HPDE6-E6E7 (cell line): Measurements from ENCODE around the gene OXGR1.
"Not testable (repeated sequence)": the region's sequence is repeated elsewhere in the genome, so short reads cannot be mapped to it uniquely, and the experiment has no call there.

Experiments
- DNase-seq: peaks from one replicate; pipeline ENCODE4 v3.0.0; 2011; ENCODE audit warnings: missing footprints; ENCODE audit errors: extremely low spot score

OXGR1 gene

DNA sequence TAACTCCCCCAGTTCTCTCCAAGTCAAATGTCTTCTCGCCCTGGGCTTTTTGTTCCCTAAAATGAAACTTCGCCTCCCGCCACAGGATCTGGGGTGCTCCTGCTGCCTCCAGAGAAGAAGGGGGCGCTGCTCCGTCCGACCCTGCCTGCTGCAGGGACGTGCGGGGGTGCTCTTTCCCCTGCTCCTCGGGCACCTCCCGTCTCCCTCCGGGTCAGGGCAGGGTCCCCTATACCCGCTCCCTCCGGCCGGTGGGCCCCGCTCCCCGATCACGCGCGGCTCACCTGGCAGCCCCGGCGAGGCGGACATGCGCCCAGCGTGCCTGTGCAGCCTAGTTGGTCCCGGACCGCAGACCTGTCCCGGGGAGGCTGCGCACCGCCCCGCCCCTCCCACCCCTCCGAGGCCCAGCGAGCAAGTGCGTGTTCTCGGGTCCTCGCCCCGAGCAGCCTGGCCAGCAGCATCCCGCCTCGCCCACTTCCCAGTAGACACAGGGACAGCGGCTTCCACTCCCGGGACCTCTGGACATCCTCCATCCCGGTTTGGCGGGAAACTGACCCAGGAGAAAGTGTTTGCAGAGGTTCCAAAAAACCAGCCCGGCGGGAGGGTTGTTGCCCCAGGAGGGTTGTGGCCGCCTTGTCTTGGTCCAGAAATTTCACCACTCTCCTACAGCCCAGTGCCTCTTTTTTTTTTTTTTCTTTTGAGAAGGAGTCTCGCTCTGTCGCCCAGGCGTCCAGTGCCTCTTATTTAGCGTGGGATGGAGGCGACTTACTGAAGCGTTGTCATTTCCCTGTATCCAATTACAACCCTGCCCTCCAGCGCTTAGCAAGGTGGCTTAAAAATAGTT is at the start of gene OXGR1:
TSS of gene OXGR1 (minus strand) at position 460 of the 841 bp plus-strand sequence. CDS start 6,717 bp downstream, outside the sequence.
- DNase-seq, result no peak

DNA sequence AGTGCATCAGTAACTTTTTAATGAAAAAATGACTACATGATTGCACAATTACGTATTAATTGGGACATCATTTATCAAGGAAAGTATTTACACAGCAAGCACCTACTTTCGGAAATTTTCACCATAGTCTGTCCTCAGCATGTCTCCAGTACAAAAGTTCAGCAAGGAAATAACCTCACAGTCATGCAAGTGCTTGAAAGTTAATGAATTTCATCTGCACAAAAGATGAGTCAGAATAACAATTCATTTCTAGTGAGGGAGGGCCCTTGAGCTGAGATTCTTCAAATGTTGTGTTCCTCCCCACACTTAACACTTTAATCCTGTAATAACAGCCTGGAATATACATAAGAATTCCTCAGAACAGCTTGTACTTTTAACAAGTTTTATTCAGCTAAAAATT is 49.0 kb upstream of the OXGR1 start:
- no peak for DNase-seq

DNA sequence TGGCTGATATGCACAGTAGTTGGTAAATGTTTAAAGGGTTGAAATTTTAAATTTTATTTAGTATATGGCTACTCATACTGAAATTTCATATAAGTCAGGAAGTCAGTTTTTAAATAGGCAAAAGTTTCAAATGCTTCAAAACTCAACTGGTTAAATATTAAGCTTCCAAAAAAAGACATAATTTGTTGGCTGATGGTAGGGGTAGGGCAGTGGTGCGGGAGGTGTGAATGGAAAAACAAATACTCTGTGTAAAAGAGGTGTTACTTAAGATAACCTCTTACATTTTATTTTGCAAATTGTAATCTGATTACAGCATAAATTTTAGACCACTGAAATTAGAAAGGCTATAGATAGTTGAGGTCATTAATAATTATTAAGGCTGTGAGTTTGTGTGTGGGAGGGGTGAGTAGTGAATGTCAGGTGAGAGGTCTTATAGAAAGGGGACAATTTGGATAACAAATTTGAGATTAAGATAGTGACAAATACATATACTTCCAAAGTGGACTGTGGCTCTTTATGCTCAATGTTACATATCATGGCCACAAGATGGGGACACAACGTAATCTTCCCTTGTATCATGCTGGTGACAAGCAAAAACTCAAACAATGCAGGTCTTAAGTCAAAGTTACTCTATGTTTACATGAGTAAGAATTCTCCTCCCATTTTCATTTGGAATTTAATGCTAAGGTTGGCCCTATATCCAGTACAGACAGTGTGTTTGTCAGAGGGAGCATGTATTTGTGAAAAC is 36.6 kb upstream of the OXGR1 start:
- no peak for DNase-seq

DNA sequence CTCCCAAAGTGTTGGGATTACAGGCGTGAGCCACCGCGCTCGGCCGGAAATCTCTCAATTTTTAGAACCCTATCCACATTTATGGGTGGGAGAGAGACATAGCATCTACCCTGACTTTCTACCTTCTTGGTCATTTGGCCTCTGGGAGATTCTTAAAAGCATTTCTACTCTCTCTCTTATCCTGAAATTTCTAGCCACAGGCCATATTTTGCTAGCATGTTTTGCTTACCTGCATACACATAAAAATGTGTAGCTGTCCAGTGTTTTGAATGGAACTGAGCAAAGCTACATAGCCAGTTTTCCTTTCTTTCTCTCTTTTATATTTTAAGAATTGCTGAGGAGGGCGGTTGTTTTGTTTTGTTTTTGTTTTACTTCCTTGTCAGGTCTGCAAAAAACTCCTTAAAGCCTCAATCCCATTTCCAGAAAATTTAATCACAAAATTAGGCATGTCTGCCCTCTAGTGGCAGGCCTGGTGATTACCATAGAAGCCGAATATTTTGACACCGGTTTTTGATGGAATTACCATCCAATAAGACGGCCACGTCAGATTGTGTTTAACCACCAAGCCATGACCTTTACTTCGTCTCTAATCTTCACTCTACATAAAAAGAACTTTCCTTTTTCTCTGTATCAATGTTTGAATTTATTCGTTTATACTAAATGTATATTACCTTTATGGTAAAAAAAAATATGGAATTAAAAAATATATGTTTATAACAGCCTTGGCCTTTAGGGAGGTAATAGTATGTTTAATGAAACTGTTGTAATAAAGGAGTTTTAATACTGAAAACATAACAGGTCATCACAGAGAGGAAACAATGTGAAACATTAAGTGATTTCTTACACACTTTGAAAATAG is 34.4 kb upstream of the OXGR1 start:
- DNase-seq, result peak; percentile 29

DNA sequence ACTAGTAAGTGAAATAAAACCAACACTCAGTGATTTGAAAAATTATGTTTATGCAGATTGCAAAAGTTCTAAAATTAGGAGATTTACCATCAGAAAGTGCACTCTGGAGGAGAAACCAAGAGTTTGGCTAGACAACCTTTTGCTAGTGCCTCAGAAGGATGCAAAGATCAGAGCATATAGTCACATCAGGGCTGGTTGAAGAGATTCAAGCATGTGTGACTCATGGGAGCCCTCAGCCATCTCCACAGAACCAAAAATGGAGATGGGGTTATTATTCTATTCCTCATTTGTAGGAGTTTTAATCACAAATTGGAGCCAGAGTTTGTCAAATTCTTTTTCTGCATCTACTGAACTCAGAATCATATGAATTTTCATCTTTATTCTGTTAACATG is 32.9 kb upstream of the OXGR1 start:
- no peak for DNase-seq

DNA sequence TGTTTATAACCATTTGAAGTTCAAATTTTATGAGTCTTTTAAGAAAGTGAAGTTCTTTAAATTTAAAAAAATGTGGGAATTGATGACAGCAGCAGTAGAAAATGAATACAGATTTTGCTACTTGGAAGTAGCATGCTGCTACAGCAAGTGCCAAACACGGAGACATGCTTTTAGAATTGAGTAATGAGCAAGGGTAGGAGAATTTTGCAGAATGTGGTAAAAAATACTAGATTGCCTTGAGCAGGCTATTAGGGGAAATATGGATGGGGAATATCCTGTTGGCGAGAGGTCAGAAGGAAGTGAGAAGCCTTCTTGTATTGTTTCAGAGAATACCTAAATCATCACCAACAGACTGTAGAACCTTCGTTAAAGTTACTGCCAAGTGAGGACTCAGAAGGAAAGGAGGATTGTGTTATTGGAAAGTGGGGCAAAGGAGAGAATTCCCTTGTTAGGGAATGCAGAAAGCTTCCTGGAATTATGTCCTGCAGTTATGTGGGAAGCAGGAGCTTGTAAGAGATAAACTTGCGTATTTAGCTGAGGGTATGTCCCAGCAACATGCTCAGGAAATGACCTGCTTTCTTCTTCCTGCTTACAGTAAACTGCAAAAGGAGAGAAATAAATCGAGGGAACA is 32.4 kb upstream of the OXGR1 start:
- DNase-seq, result no peak

DNA sequence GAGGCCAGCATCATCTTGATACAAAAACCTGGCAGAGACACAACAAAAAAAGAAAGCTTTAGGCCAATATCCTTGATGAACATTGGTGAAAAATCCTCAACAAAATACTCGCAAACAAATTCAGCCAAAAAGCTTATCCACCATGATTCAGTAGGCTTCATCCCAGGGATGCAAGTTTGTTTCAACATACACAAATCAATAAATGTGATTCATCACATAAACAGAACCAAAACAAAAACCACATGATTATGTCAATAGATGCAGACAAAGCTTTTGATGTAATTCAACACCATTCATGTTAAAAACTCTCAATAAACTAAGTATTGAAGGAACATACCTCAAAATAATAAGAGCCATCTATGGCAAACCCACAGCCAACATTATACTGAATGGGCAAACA is 29.5 kb upstream of the OXGR1 start:
- DNase-seq, result not testable (repeated sequence)

DNA sequence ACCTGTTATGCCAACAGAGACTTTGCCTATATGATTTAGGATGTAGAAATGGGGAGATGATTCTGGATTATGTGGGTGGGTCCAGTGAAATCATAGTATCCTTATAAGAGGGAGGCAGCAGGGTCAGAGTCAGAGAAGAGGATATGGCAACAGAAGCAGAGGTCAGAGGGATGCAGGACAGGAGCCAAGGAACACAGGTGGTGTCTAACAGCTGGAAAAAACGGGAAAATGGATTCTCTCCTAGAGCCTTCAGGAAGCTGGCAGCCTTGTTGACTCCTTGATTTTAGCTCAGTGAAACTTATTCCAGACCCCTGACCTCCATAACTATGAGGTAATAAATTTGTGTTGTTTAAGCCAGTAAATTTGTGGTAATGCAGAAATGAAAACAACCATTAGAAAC is 28.8 kb upstream of the OXGR1 start:
- no peak for DNase-seq

DNA sequence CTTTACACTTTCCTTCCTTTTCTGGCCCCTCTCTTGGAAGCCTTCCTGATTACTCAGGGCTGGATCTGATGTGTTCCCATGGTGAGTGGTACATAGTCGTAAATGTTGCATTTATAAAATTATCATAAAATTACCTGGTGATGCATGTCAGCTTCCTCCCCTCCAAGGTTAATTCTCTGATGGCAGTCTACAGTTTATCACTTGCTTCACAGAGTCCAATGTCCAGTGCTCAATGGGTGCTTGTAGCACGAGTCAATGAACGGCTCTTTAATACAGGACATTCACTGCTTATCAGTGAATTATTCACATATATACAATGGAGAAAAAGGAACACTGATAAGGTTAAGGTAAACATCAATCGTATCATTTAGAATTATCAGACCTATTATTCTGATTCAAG is 27.0 kb upstream of the OXGR1 start:
- DNase-seq, result no peak

DNA sequence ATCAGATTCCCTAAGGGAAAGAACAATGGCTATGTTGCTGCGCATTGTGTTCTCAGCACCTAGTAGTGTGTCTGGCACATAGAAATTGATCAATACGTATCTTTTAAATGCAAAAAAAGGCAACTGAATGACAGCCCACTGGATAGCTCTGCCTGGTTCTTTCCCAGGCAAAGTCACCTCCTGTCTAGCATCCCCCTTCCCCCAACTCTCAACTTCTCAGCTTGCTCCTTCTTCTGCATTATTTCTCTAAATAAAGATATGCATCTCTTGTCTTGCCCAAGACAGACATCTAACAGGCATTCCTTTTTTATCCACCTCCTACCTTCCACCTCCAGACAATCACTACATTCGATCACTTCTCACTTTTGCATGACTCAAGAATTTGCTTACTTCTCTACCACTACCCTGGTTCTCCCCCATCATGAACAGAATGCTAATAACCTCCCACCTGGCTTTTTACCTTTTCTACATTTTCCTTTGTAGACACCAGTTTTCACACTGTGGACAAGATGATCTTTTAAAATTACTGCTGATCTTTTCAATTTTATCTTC is 26.5 kb upstream of the OXGR1 start:
- DNase-seq, result no peak

DNA sequence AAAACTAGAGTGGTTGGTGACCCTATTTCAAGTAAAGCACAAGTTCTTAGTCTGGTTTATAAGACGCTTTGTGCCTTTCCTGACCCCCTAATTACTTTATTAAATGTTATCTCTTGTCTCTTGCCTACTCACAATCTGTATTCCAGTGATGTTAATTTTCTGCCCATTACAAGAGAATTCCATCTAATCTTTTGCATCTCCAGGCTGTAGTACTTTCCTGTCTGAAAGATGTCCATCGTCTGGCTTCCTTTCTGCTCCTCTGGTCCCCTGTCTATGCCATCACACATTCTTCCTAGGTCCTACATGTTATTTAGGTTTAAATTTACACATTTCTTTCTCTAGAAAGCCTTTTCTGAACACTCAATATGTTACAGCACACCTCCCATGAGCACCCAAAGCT is 25.9 kb upstream of the OXGR1 start:
- no peak for DNase-seq

DNA sequence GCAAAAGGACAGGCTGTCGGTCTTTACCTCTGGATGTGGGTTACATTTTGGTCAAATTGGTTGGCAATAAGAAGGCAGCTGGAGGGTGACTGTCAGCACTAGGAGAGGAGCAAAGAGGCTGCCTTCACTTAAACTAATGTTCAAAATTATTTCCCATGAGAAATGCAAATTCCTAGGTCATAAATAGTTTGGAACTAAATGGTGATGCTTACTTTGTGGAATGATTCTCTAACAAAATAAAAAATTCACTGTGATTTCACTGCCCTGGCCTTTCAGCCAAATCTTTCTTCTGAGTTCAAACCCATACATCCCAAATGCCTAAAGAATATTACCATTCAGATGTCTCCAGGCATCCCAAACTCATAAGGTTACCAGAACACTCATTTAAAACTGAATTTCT is 25.0 kb upstream of the OXGR1 start:
- DNase-seq, result no peak

DNA sequence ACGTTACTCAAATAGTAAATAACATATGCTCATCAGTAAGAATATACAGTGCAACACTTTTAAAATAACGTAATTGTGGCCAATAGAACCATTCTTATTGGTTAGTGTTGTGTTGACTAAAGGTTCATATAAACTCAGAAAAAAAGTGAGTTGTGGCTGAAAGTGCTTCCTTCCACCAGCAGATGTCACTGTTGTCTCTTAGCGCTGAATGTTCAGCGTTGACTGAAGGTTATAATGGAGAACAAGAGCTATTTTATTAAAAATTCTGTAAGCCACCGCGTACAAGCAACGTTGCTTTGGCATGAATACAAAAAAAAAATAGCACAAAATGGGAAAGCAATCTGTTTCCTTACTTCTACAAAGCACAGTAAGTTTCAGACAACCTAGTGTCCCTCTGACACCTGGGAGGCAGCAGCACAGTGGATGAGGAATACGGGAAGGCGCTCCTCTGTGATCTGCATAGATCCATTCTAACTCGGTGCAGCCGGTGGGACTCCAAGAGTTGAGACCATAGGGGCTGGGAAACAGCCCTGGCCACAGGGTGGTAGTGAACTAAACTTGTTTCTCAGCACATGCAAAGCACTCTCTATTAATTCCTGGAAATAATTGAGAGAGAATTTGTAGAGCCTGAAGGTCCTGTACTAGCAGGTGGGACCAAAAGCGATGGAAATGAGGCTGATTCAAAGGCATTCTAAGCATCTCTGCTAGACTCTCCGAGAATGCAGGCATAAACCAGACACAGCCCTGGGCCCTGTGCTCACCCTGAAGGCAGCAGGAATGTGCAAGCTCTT is 23.9 kb upstream of the OXGR1 start:
- no peak for DNase-seq

DNA sequence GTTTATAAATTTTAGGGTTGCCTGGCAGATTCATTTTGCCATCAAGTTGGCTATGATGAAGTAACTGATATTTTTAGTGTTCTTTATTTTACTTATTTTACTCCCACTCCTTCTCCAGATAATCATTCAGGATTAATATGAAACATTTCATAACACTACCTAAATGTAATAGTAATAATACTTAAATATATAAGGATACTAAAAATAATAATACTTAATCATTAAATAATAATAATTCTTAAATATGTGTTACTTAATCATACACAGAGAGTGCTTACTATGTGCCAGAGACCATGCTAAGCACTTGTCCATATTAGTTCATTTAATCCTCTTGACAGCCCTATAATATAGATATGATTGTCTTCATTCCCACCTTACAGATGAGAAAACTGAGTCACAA is 23.0 kb upstream of the OXGR1 start:
- DNase-seq, result no peak

DNA sequence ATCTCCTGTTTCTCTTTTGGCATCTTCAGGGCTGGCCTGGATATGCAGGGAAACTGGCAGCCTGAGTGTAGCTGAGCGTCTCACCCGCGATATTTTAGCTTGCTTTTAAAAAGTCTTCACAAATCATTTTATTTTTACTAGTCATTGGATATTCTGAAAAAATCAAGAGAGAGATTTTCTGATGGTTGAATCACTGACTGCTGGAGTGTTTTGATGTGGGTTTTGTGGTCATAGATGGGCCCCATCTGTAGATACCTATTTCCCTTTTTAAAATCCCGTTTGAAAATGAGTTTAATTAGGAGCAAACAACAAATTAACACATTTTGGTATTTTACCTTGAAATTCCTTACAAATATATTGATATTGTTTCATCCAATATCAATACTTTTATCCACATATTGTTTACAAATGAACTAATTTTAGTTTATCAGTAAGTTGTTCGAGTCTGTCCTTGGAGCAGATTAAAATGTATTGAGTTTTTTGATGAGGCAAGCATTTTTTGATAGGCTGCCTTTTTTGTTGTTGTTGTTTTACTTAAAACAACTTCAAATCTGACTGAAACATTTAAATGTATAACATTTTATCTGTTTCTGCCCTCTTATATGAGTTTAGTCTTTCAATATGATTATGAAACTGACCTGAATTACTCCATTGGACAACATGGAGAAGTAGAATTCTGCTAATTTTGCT is 21.5 kb upstream of the OXGR1 start:
- DNase-seq, result no peak

DNA sequence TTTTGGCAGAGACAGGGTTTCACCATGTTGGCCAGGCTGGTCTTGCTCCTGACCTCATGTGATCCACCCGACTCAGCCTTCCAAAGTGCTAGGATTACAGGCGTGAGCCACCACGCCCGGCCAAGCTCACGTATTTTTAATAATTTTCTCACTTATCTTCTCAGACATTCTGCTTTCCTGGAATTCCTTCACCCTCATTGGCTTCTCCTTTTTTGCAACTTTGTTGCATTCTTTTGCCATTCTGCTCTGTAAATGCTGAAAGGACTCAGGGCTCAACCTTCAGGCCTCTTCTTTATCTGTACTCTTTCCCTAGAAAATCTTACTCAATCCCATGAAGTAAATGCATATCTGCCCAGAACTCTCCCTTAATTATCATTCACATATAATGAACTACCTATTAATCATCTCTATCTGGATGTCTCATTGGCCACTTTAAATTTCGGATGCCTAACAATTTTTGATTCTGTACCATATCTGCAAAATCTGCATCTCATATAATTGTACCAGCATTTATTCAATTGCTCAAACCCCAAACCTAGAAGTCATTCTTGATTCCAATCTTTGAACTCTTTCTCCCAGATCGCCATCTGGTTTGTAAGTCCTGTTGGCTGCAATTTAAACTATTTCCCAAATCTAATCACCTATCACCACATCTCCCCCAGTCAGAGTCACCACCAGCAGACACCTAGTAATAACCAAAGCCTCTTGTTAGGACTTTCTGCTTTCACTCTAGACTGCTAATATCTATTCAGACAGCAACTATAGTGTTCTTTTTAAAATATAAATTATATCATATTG is 18.2 kb upstream of the OXGR1 start:
- no peak for DNase-seq

DNA sequence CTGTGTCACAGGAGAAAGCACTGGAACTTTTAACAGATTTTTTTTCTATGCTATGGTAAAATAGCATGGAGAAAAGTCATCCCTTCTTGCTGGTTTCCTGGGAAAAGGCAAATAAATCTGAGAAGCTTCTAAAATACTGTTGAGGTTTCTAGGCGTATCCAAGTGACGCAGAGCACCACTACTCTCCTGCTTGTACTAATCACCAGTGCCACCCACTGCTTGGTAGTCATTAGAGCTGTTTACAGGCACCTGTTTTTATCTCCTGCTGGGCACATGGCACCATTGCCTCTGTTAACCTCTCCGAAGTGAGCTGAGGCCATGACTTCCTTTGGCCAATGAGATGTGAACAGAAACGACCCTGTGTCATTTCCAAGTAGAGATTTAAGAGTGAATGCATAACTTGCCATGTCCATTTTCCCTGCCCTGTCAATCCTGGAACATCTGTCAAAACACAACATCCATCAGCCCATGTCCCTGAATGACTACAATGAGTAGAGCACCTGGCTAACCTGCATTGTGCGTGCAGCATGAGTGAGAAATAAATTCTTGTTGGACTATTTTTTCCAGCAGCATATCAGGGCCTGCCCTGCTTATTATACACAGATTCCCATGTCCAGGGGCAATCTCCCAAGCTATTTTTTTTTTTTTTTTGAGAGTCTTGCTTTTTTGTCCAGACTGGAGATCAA is 17.3 kb upstream of the OXGR1 start:
- DNase-seq, result no peak

DNA sequence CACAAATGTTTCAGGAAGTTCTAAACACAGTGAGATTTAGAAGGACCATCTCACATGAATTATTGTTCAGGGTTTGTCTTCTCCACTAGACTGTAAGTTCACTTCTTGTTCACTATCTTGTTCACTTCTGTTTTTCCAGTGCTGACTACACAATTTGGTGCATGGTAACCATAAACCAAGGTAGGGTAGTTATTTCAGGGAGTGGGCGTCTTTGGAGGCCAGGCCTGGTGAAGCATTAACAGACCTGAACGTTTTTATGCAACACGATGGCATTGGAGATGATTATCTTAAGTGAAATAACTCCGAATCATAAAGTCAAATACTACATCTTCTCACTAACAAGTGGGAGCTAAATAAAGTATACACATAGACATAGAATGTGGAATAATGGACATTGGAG is 14.4 kb upstream of the OXGR1 start:
- no peak for DNase-seq
